Trophoblast cell (in vitro differentiated cells and primary cell): ENCODE measurements around the gene NRXN2.

Experiments used
- DNase-seq, 2 donors: peaks; one replicate each; pipeline ENCODE4 v3.0.0-alpha.2; 2016
- H2AFZ ChIP-seq: 2 replicates; pipeline ENCODE4 v1.6.1; 2013; ENCODE audit warnings: low read length, moderate library complexity, mild to moderate bottlenecking; ENCODE audit not compliant: insufficient read depth, poor library complexity
- H2AK5ac ChIP-seq: 2 replicates; pipeline ENCODE4 v1.6.1; 2013; ENCODE audit warnings: mild to moderate bottlenecking, low read length
- H2BK120ac ChIP-seq: 2 replicates; pipeline ENCODE4 v1.6.1; 2013; ENCODE audit warnings: low read length, mild to moderate bottlenecking, moderate library complexity; ENCODE audit not compliant: insufficient read depth, poor library complexity
- H2BK12ac ChIP-seq: 2 replicates; pipeline ENCODE4 v1.6.1; 2013; ENCODE audit warnings: mild to moderate bottlenecking, low read length, moderate library complexity
- H2BK5ac ChIP-seq: 2 replicates; pipeline ENCODE4 v1.6.1; 2013; ENCODE audit warnings: low read length, low read depth, moderate library complexity, mild to moderate bottlenecking; ENCODE audit not compliant: poor library complexity
- H3K14ac ChIP-seq: 2 replicates; pipeline ENCODE4 v1.6.1; 2013; ENCODE audit warnings: mild to moderate bottlenecking, low read length
- H3K18ac ChIP-seq: 2 replicates; pipeline ENCODE4 v1.6.1; 2013; ENCODE audit warnings: mild to moderate bottlenecking, low read length
- H3K23ac ChIP-seq: 2 replicates; pipeline ENCODE4 v1.6.1; 2013; ENCODE audit warnings: low read length
- H3K27ac ChIP-seq: 2 replicates; pipeline ENCODE4 v1.5.1; 2013; ENCODE audit warnings: low read depth, mild to moderate bottlenecking, inconsistent platforms, low read length, moderate library complexity
- H3K27me3 ChIP-seq: 2 replicates; pipeline ENCODE4 v1.6.1; 2013; ENCODE audit warnings: inconsistent platforms, mild to moderate bottlenecking, low read length, moderate library complexity; ENCODE audit not compliant: insufficient read depth
- H3K36me3 ChIP-seq, 2 experiments: 1 replicate in 1 of 2; 2 replicates in 1 of 2; pipeline ENCODE4 v1.6.1; 2013; ENCODE audit warnings: low read length in 2 of 2, mild to moderate bottlenecking in 2 of 2, moderate library complexity in 1 of 2; ENCODE audit not compliant: insufficient read depth in 2 of 2, control insufficient read depth in 1 of 2
- H3K4ac ChIP-seq: 2 replicates; pipeline ENCODE4 v1.6.1; 2013; ENCODE audit warnings: low read depth, mild to moderate bottlenecking, low read length, moderate library complexity
- H3K4me1 ChIP-seq, 2 experiments: 1 replicate in 1 of 2; 2 replicates in 1 of 2; pipeline ENCODE4 v1.6.1; 2013; ENCODE audit warnings: low read length in 2 of 2, mild to moderate bottlenecking in 2 of 2, moderate library complexity in 1 of 2; ENCODE audit not compliant: insufficient read depth in 2 of 2, control insufficient read depth in 1 of 2
- H3K4me2 ChIP-seq: 2 replicates; pipeline ENCODE4 v1.6.1; 2013; ENCODE audit warnings: inconsistent platforms, mild to moderate bottlenecking, low read length, moderate library complexity
- H3K4me3 ChIP-seq: 2 replicates; pipeline ENCODE4 v1.5.1; 2013; ENCODE audit warnings: mild to moderate bottlenecking, low read depth, low read length, inconsistent platforms
- H3K79me1 ChIP-seq: one replicate; pipeline ENCODE4 v1.6.1; 2013; ENCODE audit warnings: low read length
- H3K79me2 ChIP-seq: 2 replicates; pipeline ENCODE4 v1.6.1; 2013; ENCODE audit warnings: low read length, mild to moderate bottlenecking; ENCODE audit not compliant: control insufficient read depth, insufficient read depth, poor library complexity
- H3K9ac ChIP-seq: 2 replicates; pipeline ENCODE4 v1.6.1; 2013; ENCODE audit warnings: mild to moderate bottlenecking, low read length
- H3K9me3 ChIP-seq: 2 replicates; pipeline ENCODE4 v1.6.1; 2013; ENCODE audit warnings: low read depth, mild to moderate bottlenecking, control low read depth, inconsistent platforms, low read length; ENCODE audit not compliant: insufficient read depth
- H4K12ac ChIP-seq: 2 replicates; pipeline ENCODE4 v1.6.1; 2013; ENCODE audit warnings: low read depth, mild to moderate bottlenecking, low read length, moderate library complexity
- H4K8ac ChIP-seq: 2 replicates; pipeline ENCODE4 v1.6.1; 2013; ENCODE audit warnings: low read depth, mild to moderate bottlenecking, low read length, moderate library complexity
- H4K91ac ChIP-seq: one replicate; pipeline ENCODE4 v1.6.1; 2013; ENCODE audit warnings: low read depth, mild to moderate bottlenecking, low read length, moderate library complexity
- WGBS: extraction: QIAGEN DNeasy Blood & Tissue Kit; methylation state at CpG from one replicate; pipeline ENCODE4 v1.1.7; 2013; ENCODE audit warnings: missing lambda C conversion rate; ENCODE audit not compliant: insufficient read length, insufficient coverage; ENCODE audit errors: extremely low coverage; 5-methylcytosine and 5-hydroxymethylcytosine counted together

The NRXN2 gene

GRCh38 chr11:64593156-64594105, 129.6 kb downstream of the NRXN2 start:
- Histone ChIP-seq H4K8ac (no peak overlapping the region), H3K4me2 (no peak overlapping the region), H3K18ac (no peak overlapping the region), H2AFZ (no peak overlapping the region), H3K23ac (no peak overlapping the region), H3K27me3 (no peaks in the 10 kb centered on the region), H4K91ac (no peak overlapping the region), H2BK5ac (no peak overlapping the region), H3K4ac (no peak overlapping the region), H3K79me2 (no peaks in the 10 kb centered on the region), H3K27ac (no peak overlapping the region), H3K4me3 (no peak overlapping the region), H3K9ac (no peak overlapping the region), H3K4me1 (no peaks in the 10 kb centered on the region), H3K36me3 (no peaks in the 10 kb centered on the region), H3K9me3 (peaks cover 33% of the 10 kb centered on the region), H3K14ac (no peak overlapping the region), H3K79me1 (no peaks in the 10 kb centered on the region), H4K12ac (no peak overlapping the region), H2BK120ac (no peak overlapping the region), H2BK12ac (no peak overlapping the region), H2AK5ac (no peak overlapping the region)
- no CpG with 5 or more reads among the region's 32 CpGs for WGBS
- no peak for DNase-seq

GRCh38 chr11:64592656-64593055, 130.3 kb downstream of the NRXN2 start:
- no peaks in the 10 kb centered on the region for H3K36me3 ChIP-seq
- no peaks in the 10 kb centered on the region for H3K4me1 ChIP-seq
- H3K4me3 ChIP-seq, result no peak overlapping the region
- H4K12ac ChIP-seq, result no peak overlapping the region
- WGBS, result no CpG with 5 or more reads among the region's 9 CpGs
- no peak overlapping the region for H3K9ac ChIP-seq
- no peak overlapping the region for H4K91ac ChIP-seq
- no peak overlapping the region for H3K23ac ChIP-seq
- no peak overlapping the region for H2AFZ ChIP-seq
- DNase-seq, result no peak
- no peaks in the 10 kb centered on the region for H3K79me1 ChIP-seq
- H3K18ac ChIP-seq, result no peak overlapping the region
- H3K27me3 ChIP-seq, result no peaks in the 10 kb centered on the region
- H3K4me2 ChIP-seq, result no peak overlapping the region
- no peak overlapping the region for H2AK5ac ChIP-seq
- no peak overlapping the region for H3K27ac ChIP-seq
- no peak overlapping the region for H4K8ac ChIP-seq
- H2BK12ac ChIP-seq, result no peak overlapping the region
- no peak overlapping the region for H3K4ac ChIP-seq
- H3K14ac ChIP-seq, result no peak overlapping the region
- H3K9me3 ChIP-seq, result peaks cover 28% of the 10 kb centered on the region
- no peak overlapping the region for H2BK120ac ChIP-seq
- no peak overlapping the region for H2BK5ac ChIP-seq
- H3K79me2 ChIP-seq, result no peaks in the 10 kb centered on the region

- Histone ChIP-seq H2BK120ac (no peak overlapping the region), H4K12ac (no peak overlapping the region), H3K9me3 (peaks cover 25% of the 10 kb centered on the region), H3K4me3 (no peak overlapping the region), H3K27ac (no peak overlapping the region), H2BK5ac (no peak overlapping the region), H3K14ac (no peak overlapping the region), H3K4me2 (no peak overlapping the region), H3K9ac (no peak overlapping the region), H3K27me3 (no peaks in the 10 kb centered on the region), H3K79me2 (no peaks in the 10 kb centered on the region), H3K4me1 (no peaks in the 10 kb centered on the region), H3K79me1 (no peaks in the 10 kb centered on the region), H3K36me3 (no peaks in the 10 kb centered on the region), H2AK5ac (no peak overlapping the region), H3K4ac (no peak overlapping the region), H3K23ac (no peak overlapping the region), H2BK12ac (no peak overlapping the region), H4K8ac (no peak overlapping the region), H2AFZ (no peak overlapping the region), H3K18ac (no peak overlapping the region), H4K91ac (no peak overlapping the region)
- WGBS, result no CpG with 5 or more reads among the region's 3 CpGs
- DNase-seq, result no peak
These were observed 130.8 kb downstream of the NRXN2 start for GRCh38 chr11:64592234-64592615.

GRCh38 chr11:64591257-64592233, 131.5 kb downstream of the NRXN2 start:
- Histone ChIP-seq H3K9ac (no peak overlapping the region), H4K12ac (no peak overlapping the region), H4K91ac (no peak overlapping the region), H3K4me1 (no peaks in the 10 kb centered on the region), H2BK5ac (no peak overlapping the region), H3K23ac (no peak overlapping the region), H3K4me3 (no peak overlapping the region), H3K18ac (no peak overlapping the region), H2AFZ (no peak overlapping the region), H2AK5ac (no peak overlapping the region), H3K27me3 (no peaks in the 10 kb centered on the region), H3K9me3 (peaks cover 19% of the 10 kb centered on the region), H3K4ac (no peak overlapping the region), H3K27ac (no peak overlapping the region), H2BK12ac (no peak overlapping the region), H3K14ac (no peak overlapping the region), H3K79me1 (no peaks in the 10 kb centered on the region), H2BK120ac (no peak overlapping the region), H3K79me2 (no peaks in the 10 kb centered on the region), H4K8ac (no peak overlapping the region), H3K4me2 (no peak overlapping the region), H3K36me3 (no peaks in the 10 kb centered on the region)
- no peak for DNase-seq
- no CpG with 5 or more reads among the region's 36 CpGs for WGBS
